Common myeloid progenitor, CD34-positive (primary cell): Measurements from ENCODE around the gene RACGAP1.

Experiments
- CTCF ChIA-PET: fragments of 350-600 bp; sonication (Branson Sonifier 250); formaldehyde crosslinking; loops from one replicate; lab custom pipeline; 2021; ENCODE audit warnings: antibody characterized with exemption; lab: Charles Lee
- POLR2A ChIA-PET: fragments of 350-600 bp; sonication (Branson Sonifier 250); formaldehyde crosslinking; loops from one replicate; lab custom pipeline; 2021; ENCODE audit warnings: antibody characterized with exemption; lab: Charles Lee
- DNase-seq, 3 donors: peaks; one replicate each; pipeline versions ENCODE4 v3.0.0 to v3.0.0-alpha.2; 2013
- H3K27ac ChIP-seq, 2 experiments: 1 replicate in 1 of 2; 2 replicates in 1 of 2; pipeline ENCODE4 v1.7.0; 2013; ENCODE audit warnings: inconsistent platforms in 2 of 2, low read length in 2 of 2, mild to moderate bottlenecking in 2 of 2, low read depth in 1 of 2, moderate library complexity in 1 of 2; ENCODE audit not compliant: severe bottlenecking in 2 of 2, insufficient read depth in 1 of 2, poor library complexity in 1 of 2
- H3K27me3 ChIP-seq, 5 experiments: replicated peaks in 2 of 5; 1 replicate in 3 of 5; 2 replicates in 2 of 5; pipeline versions ENCODE4 v1.6.1 to v1.7.0; 2013; ENCODE audit warnings: low read length in 4 of 5, mild to moderate bottlenecking in 2 of 5, moderate library complexity in 2 of 5, inconsistent platforms in 1 of 5; ENCODE audit not compliant: insufficient read depth in 5 of 5, control insufficient read depth in 4 of 5
- H3K36me3 ChIP-seq, 4 experiments: 1 replicate in 2 of 4; 2 replicates in 2 of 4; pipeline versions ENCODE4 v1.6.1 to v1.7.0; 2013; ENCODE audit warnings: low read length in 3 of 4, control low read depth in 1 of 4, mild to moderate bottlenecking in 1 of 4; ENCODE audit not compliant: control insufficient read depth in 4 of 4, insufficient read depth in 4 of 4
- H3K4me1 ChIP-seq, 4 experiments: 1 replicate in 3 of 4; 2 replicates in 1 of 4; pipeline versions ENCODE4 v1.6.1 to v1.7.1; 2013; ENCODE audit warnings: low read length in 3 of 4, mild to moderate bottlenecking in 3 of 4, control low read depth in 1 of 4, inconsistent platforms in 1 of 4, moderate library complexity in 1 of 4; ENCODE audit not compliant: control insufficient read depth in 4 of 4, insufficient read depth in 4 of 4; ENCODE audit errors: control extremely low read depth in 1 of 4
- H3K4me3 ChIP-seq, 7 experiments: 1 replicate in 4 of 7; 2 replicates in 3 of 7; pipeline versions ENCODE4 v1.5.1 to v1.7.0; 2013; ENCODE audit warnings: mild to moderate bottlenecking in 7 of 7, low read length in 6 of 7, moderate library complexity in 6 of 7, inconsistent platforms in 2 of 7, low read depth in 2 of 7, control low read depth in 1 of 7; ENCODE audit not compliant: insufficient read depth in 4 of 7, control insufficient read depth in 1 of 7; ENCODE audit errors: extremely low read depth in 1 of 7
- H3K9me3 ChIP-seq, 5 experiments: 1 replicate in 4 of 5; 2 replicates in 1 of 5; pipeline versions ENCODE4 v1.6.1 to v1.7.1; 2013; ENCODE audit warnings: low read length in 4 of 5, mild to moderate bottlenecking in 2 of 5, inconsistent platforms in 1 of 5, low read depth in 1 of 5, moderate library complexity in 1 of 5; ENCODE audit not compliant: control insufficient read depth in 4 of 5, insufficient read depth in 2 of 5; ENCODE audit errors: control extremely low read depth in 1 of 5
- WGBS: methylation state at CpG from one replicate; pipeline ENCODE4 v1.1.5; 2013; ENCODE audit not compliant: insufficient coverage; 5-methylcytosine and 5-hydroxymethylcytosine counted together

RACGAP1 gene

DNA sequence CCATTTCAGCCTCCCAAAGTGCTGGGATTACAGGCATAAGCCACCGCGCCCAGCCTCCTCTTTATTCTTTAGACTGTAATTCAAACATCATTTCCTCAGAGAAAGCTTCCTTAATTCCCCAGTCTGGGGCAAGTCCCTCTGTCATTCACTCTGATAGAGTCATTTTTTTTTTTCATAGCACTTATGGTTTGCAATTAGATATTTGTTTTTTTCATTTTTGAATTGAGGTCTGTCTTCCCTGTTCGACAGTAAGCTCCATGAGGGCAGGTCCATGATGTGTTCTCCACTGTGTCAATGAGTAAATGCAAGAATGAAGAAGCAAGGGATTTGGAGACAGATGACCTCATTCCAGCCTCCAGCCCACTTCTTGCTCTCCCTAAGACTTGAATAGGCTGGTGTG lies 44.2 kb upstream of the RACGAP1 start:
- peaks cover 0 to 21% (median 0%) of the 10 kb centered on the region in 4 experiments for H3K4me1 ChIP-seq
- 100% methylated on average over 1 of the region's 3 CpGs for WGBS
- ChIA-PET POLR2A (interaction anchor here (0.6 kb wide), 1 partner anchor 331 kb away, joined by 4 read pairs; no protein-coding TSS in a partner anchor), CTCF (interaction anchor here (0.5 to 14.7 kb wide), 15 partner anchors 9 to 1057 kb away, joined by 3 to 269 read pairs (median 13); partner anchors contain the start of genes AQP5, AQP6 and SMARCD1)
- DNase-seq, result no peak
- H3K4me3 ChIP-seq, result no peak overlapping the region
- H3K9me3 ChIP-seq, result no peaks in the 10 kb centered on the region
- no peak overlapping the region for H3K27ac ChIP-seq
- H3K27me3 ChIP-seq, result peaks cover 0 to 9% (median 6%) of the 10 kb centered on the region in 5 experiments
- no peaks in the 10 kb centered on the region for H3K36me3 ChIP-seq

GRCh38 chr12:50069069-50069468 lies 43.8 kb upstream of the RACGAP1 start:
- no CpG with 5 or more reads among the region's 5 CpGs for WGBS

DNA sequence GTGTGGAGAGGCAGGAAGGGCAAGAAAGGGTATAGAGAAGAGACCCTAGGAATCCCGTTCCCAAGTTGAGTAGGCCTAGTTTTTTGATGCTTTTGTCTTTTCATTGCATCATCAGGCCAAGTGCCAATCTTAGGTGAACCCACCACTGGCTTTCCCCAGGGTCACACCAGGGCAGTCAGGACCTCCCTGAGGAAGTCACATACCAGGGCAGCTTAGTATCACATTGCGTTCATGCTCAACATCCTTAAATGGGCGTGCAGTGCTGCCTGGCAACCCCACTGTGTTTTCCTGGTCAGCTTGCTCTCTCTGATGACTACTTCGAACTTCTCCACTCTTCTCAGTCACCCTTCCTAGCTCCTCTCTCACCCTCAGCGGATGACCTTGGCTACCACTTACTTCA lies 41.1 kb upstream of the RACGAP1 start:
- no peak overlapping the region for H3K27ac ChIP-seq
- POLR2A ChIA-PET, result interaction anchor here (1.4 kb wide), 1 partner anchor 99 kb away, joined by 3 read pairs; no protein-coding TSS in a partner anchor
- peaks cover 0 to 10% (median under 1%) of the 10 kb centered on the region in 4 experiments for H3K4me1 ChIP-seq
- no peak overlapping the region for H3K4me3 ChIP-seq
- WGBS, result 100% methylated on average over 3 of the region's 5 CpGs
- CTCF ChIA-PET, result interaction anchor here (0.7 to 14.7 kb wide), 6 partner anchors 8 to 244 kb away, joined by 3 to 269 read pairs (median 24); partner anchors contain the start of genes AQP5 and AQP6
- no peaks in the 10 kb centered on the region for H3K9me3 ChIP-seq
- no peaks in the 10 kb centered on the region for H3K36me3 ChIP-seq
- peak in 2 of 3 donors; percentile 50 to 55 for DNase-seq
- H3K27me3 ChIP-seq, result peaks cover 0 to 8% (median 4%) of the 10 kb centered on the region in 5 experiments

More at GRCh38 chr12:50069069-50069468, 43.8 kb upstream of the RACGAP1 start:
- H3K4me3 ChIP-seq, result no peak overlapping the region
- H3K9me3 ChIP-seq, result no peaks in the 10 kb centered on the region
- H3K4me1 ChIP-seq, result peaks cover 0 to 21% (median 0%) of the 10 kb centered on the region in 4 experiments
- no peak for DNase-seq
- H3K36me3 ChIP-seq, result no peaks in the 10 kb centered on the region
- CTCF ChIA-PET, result interaction anchor here (0.6 to 14.7 kb wide), 12 partner anchors 9 to 201 kb away, joined by 3 to 269 read pairs (median 20); partner anchors contain the start of genes AQP5, AQP6 and SMARCD1
- no peak overlapping the region for H3K27ac ChIP-seq
- H3K27me3 ChIP-seq, result peaks cover 0 to 9% (median 6%) of the 10 kb centered on the region in 5 experiments
- POLR2A ChIA-PET, result no interaction called here

- WGBS, result no CpG with 5 or more reads among the region's 3 CpGs
- peaks cover 0 to 8% (median 4%) of the 10 kb centered on the region in 5 experiments for H3K27me3 ChIP-seq
- POLR2A ChIA-PET, result interaction anchor here (1.4 kb wide), 1 partner anchor 99 kb away, joined by 3 read pairs; no protein-coding TSS in a partner anchor
- CTCF ChIA-PET, result interaction anchor here (0.7 to 14.7 kb wide), 8 partner anchors 9 to 199 kb away, joined by 3 to 269 read pairs (median 15); partner anchors contain the start of genes AQP5, AQP6 and COX14
- no peak overlapping the region for H3K4me3 ChIP-seq
- H3K36me3 ChIP-seq, result no peaks in the 10 kb centered on the region
- DNase-seq, result no peak
- H3K4me1 ChIP-seq, result peaks cover 0 to 8% (median 4%) of the 10 kb centered on the region in 4 experiments
- H3K27ac ChIP-seq, result no peak overlapping the region
- H3K9me3 ChIP-seq, result no peaks in the 10 kb centered on the region
These were observed 40.5 kb upstream of the RACGAP1 start for GRCh38 chr12:50065726-50066310.

DNA sequence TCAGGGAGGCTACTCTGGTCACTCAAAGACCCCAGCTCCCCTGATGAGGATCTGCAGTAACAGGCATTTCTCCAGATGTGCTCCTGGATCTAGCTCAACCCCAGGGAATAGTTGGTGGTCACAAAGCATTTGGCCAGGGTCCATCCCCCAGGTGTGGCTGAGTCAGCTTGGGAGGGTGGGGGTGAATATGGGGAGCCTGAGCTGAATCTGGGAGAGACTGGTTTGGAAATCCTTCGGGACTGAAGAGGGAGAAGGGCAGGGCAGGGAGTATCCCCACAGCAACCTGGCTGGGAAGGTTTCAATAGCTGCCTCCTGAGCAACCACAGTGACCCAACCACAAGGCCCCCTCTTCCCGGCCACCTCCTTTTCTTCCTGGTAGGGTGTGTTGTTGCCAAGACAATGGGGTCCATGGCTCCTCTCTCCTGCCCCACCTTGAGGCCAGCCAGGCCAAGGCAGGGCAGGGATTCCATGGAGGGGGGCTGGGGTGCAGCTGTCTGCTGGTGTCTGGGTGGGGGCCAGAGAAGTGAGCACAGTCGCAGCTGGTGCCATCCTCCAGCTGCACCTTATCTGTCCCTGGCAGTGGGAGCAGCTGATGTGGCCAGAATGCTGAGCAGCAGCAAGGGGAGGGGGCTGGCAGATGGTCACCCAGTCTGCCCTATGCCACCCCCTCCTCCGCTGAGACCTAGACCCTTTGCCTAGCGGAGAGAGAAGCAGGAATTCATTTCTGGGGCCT lies 37.6 kb upstream of the RACGAP1 start:
- DNase-seq, result no peak
- Histone ChIP-seq H3K9me3 (no peaks in the 10 kb centered on the region), H3K36me3 (no peaks in the 10 kb centered on the region), H3K4me1 (peaks cover 0 to 23% (median 15%) of the 10 kb centered on the region in 4 experiments), H3K27me3 (peaks cover 0 to 20% (median 10%) of the 10 kb centered on the region in 5 experiments), H3K27ac (no peak overlapping the region), H3K4me3 (no peak overlapping the region)
- WGBS, result 94% methylated on average over 3 of the region's 5 CpGs
- POLR2A ChIA-PET, result no interaction called here
- CTCF ChIA-PET, result interaction anchor here (0.7 to 14.7 kb wide), 8 partner anchors 7 to 96 kb away, joined by 3 to 269 read pairs (median 4); partner anchors contain the start of genes AQP5 and AQP6

GRCh38 chr12:50061946-50062686 lies 36.8 kb upstream of the RACGAP1 start:
- ChIA-PET CTCF (interaction anchor here (0.7 to 14.7 kb wide), 10 partner anchors 8 to 116 kb away, joined by 3 to 269 read pairs (median 3); partner anchors contain the start of genes AQP5 and AQP6), POLR2A (no interaction called here)
- Histone ChIP-seq H3K27me3 (peaks cover 0 to 22% (median 10%) of the 10 kb centered on the region in 5 experiments), H3K36me3 (no peaks in the 10 kb centered on the region), H3K4me1 (peaks cover 0 to 27% (median 20%) of the 10 kb centered on the region in 4 experiments), H3K4me3 (no peak overlapping the region), H3K9me3 (no peaks in the 10 kb centered on the region), H3K27ac (no peak overlapping the region)
- whole genome bisulfite sequencing, result 68% methylated on average over 6 of the region's 6 CpGs
- no peak for DNase-seq
